GM12873 (cell line): ENCODE results near the gene IFT80.

Source experiments
- TF ChIP-seq, protein P1 (sequence below): IDR thresholded peaks from 2 replicates; pipeline ENCODE4 v1.5.1; 2012; ENCODE audit warnings: low read depth, mild to moderate bottlenecking, moderate library complexity, low read length, control low read depth; ENCODE audit not compliant: insufficient read depth; ENCODE audit errors: missing control alignments

IFT80 gene

DNA sequence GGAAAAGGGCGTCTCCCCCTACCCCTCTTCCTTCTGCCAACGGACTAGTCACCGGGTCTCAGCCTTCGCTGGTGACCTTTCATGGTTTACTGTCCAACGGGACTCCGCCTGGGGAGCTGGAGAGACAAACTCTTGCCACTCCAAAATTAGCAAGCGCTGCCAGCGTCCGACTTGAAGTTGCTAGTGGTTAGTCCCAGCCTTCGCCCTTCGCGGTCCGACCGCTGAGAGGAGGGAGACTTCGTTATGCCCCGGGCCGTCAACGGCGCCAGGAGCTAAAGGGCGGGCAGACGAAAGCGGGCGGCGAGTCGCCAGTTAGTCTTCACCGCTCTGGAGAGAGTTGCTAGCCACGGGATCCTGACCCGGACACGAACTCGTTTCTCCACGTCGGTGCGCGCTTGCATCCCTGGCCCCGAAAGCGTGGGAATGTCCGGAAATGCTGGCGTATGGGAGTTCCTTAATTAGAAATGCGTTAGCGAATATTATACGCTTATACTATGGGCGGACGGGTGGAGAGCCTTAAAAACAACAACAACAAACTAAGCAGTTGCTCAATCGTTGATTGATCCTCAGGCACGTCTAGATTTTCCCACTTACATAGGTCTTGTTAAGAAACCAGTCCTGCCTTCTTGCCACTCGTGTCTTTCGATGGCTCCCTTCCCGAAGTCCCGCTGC is 1.1 kb upstream of the IFT80 start:
- TF ChIP-seq, protein P1, sequence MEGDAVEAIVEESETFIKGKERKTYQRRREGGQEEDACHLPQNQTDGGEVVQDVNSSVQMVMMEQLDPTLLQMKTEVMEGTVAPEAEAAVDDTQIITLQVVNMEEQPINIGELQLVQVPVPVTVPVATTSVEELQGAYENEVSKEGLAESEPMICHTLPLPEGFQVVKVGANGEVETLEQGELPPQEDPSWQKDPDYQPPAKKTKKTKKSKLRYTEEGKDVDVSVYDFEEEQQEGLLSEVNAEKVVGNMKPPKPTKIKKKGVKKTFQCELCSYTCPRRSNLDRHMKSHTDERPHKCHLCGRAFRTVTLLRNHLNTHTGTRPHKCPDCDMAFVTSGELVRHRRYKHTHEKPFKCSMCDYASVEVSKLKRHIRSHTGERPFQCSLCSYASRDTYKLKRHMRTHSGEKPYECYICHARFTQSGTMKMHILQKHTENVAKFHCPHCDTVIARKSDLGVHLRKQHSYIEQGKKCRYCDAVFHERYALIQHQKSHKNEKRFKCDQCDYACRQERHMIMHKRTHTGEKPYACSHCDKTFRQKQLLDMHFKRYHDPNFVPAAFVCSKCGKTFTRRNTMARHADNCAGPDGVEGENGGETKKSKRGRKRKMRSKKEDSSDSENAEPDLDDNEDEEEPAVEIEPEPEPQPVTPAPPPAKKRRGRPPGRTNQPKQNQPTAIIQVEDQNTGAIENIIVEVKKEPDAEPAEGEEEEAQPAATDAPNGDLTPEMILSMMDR: no peak

DNA sequence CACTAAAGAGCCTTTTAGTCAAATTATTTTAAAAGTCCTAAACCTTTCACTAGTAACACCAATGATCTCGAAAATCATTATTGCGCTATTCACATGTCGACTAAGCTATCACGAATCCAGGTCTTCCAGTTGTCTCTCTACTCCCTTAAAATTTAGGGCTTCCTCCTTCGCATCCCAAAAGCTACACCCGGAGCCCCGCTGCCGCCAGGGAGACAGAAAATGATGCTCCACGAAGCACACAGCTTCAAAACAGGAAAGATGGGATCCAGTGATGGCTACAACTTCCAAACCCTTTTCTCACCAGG is 253 bp downstream of the IFT80 start:
- TF ChIP-seq, protein P1: no peak

DNA sequence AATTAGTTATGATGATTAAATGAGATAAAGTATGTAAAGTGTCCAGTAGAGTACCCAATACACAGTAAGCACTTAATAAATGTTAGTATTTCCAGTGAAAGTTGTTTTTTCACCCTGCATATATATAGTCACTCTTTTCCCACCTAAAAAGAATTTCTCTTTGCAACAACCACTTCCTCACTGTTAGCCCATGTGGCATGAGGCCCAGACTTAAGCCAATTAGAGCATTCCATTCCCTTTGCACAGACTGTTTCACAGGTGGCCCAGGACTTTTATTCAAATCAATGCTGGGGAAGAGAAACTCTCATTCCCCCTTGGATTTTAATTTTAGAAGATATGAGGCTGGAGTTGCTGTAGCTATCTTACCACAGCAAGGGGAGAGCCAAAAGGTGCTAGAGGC is 3.7 kb downstream of the IFT80 start:
- TF ChIP-seq, protein P1: no peak

DNA sequence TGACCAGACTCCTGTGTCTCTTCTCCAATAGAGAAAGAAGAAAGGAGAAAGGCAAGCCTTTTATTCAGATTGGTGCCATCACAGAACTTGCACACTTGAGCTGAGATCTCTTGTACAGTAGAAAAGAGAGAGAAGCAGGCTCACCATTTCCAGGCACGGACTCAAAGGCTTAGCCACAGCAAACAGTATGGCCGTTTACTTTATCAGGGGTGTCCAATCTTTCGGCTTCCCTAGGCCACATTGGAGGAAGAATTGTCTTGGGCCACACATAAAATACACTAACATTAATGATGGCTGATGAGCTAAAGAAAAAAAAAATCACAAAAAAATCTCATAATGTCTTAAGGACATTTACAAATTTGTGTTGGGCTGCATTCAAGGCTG is 5.0 kb downstream of the IFT80 start:
- TF ChIP-seq, protein P1: no peak

DNA sequence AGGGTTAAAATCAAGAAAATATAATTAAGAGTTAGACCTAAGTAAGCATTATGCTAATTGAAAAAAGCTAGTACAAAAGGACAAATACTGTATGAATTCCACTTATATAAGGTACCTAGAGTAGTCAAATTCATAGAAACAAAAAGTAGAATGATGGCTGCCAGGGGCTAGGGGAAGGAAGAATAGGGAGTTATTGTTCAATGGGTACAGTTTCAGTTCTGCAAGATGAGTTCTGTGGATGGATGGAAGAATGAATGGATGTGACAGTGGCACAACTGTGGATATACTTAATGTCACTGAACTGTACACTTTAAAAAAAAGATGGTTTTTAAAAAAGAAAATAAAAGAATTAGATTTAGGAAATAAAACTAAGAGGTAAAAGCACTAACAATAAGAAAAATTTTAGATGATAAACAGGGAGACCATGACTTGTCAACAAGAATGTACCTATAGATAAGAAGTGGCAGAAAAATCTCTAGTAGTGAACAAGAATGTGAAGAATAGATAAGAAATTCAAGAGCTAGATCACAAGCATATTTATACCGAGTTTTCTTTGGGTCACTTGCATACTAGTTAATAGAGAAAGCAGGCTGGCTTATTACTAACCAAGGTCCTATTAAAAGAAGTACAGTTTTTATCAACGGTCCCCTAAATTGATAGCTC is 5.5 kb downstream of the IFT80 start:
- TF ChIP-seq, protein P1: no peak

DNA sequence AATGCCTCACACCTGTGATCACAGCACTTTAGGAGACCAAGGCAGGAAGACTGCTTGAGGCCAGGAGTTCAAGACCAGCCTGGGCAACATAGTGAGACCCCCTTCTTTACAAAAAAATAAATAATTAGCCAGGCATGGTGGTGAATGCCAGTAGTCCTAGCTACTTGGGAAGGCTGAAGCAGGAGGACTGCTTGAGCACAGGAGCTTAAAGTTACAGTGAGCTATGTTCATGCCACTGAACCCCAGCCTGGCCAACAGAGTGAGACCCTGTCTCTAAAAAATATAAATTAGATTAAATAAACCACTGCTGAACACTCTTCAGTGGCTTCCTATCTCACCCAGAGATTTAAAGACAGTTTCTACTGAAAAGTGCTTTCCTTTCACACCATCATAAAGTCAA is 6.2 kb downstream of the IFT80 start:
- TF ChIP-seq, protein P1: no peak

DNA sequence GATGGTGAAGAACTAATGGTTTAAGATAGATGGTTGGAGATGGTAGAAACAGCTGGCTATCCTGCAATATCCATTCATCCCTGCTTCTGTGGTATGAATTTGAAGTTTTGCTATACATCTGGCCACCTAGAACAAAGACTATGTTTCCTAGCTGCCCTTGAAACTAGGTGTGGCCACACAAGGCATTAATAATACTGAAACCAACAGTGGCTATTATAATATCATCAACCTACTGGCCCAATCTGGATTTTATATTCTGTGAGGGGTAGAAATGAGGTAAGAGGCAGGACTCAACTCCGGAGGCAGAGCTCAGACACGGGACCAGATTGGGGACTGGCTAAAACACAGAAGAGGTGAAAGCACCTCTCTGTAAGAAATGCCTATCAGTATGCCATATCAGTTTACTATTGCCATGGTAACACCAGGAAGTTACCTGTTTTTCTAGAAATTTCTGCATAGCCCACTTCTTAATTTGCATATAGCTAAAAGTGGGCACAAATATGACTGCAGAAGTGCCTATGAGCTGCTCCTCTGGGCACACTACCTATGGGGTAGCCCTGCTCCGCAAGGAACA is 8.4 kb downstream of the IFT80 start:
- TF ChIP-seq, protein P1: no peak
